Body of pancreas (tissue), 4 donors: ENCODE measurements around the gene ALG14. TPM values are rescaled to one million over a fixed set of nuclear protein-coding genes. Genes with fewer than 3 reads are reported as not detected.
A peak's percentile ranks its signal among the peaks of the same experiment; 100 is the strongest.

ENCODE experiments used
- ATAC-seq: fragments of 150-250 bp; one replicate; pipeline ENCODE4 v1.9.1; 2016
- DNase-seq, 4 donors: peaks; one replicate each; pipeline ENCODE4 v3.0.0-alpha.2; 2019
- H3K27ac ChIP-seq, 4 donors: fragments of 200-600 bp; sonication (generic); 1 replicate in 3 of 4; 2 replicates in 1 of 4; pipeline versions ENCODE4 v1.5.1 to v1.6.1; 2016 to 2019; ENCODE audit warnings: mild to moderate bottlenecking in 1 of 4, mixed read lengths in 1 of 4, moderate library complexity in 1 of 4
- H3K27me3 ChIP-seq, 2 donors: fragments of 200-600 bp; sonication (generic); one replicate each; pipeline ENCODE4 v1.6.0; 2016; ENCODE audit warnings: mild to moderate bottlenecking in 1 of 2
- H3K36me3 ChIP-seq, 2 donors: fragments of 200-600 bp; sonication (generic); replicated peaks in 1 of 2; 2 replicates each; pipeline ENCODE4 v1.5.1; 2016; ENCODE audit warnings: low read depth in 2 of 2; ENCODE audit not compliant: insufficient read depth in 1 of 2
- H3K4me1 ChIP-seq: fragments of 200-600 bp; sonication (generic); one replicate; pipeline ENCODE4 v1.6.0; 2016
- H3K4me3 ChIP-seq, 2 donors: fragments of 200-600 bp; sonication (generic); 1 replicate in 1 of 2; 2 replicates in 1 of 2; pipeline ENCODE4 v1.5.1; 2016 to 2019
- H3K9me3 ChIP-seq, 3 donors: fragments of 200-600 bp; sonication (generic); 1 replicate in 2 of 3; 2 replicates in 1 of 3; pipeline ENCODE4 v1.5.1; 2016
- POLR2A ChIP-seq, 3 donors: fragments of 450-650 bp; IDR thresholded peaks; one replicate each; pipeline ENCODE4 v1.6.1; 2016; ENCODE audit warnings: antibody characterized with exemption in 3 of 3, mild to moderate bottlenecking in 2 of 3
- WGBS, 2 donors: methylation state at CpG; one replicate each; pipeline ENCODE4 v1.1.5; 2017; 5-methylcytosine and 5-hydroxymethylcytosine counted together
- intact Hi-C: fragments of 100-400 bp; cut with DNase I; formaldehyde crosslinking; loops from one replicate; pipeline ENCODE4 v1.15.1; 2023
- total RNA-seq, 2 donors: library from RNA; depleted of rRNA; stranded (reverse); fragments of >200 nt; gene quantifications; one replicate each; pipeline ENCODE4 v1.1.0, GENCODE V29; 2016
- TF ChIP-seq, protein P1 (sequence below), 7 experiments: fragments of 450-650 bp in 4 of 7; fragments of 200-600 bp in 3 of 7; sonication (generic) in 3 of 7; IDR thresholded peaks; one replicate each; pipeline ENCODE4 v1.5.1; 2016 to 2019; ENCODE audit warnings: antibody characterized with exemption in 7 of 7

ALG14 gene
- total RNA-seq, 2 donors from 2014 or later: 0.78 to 0.99 TPM

GRCh38 chr1:94934551-94934950 lies 138.2 kb downstream of the ALG14 start:
- Histone ChIP-seq H3K4me1 (peaks cover 3% of the 10 kb centered on the region), H3K27me3 (no peaks in the 10 kb centered on the region), H3K9me3 (no peaks in the 10 kb centered on the region), H3K27ac (no peak overlapping the region), H3K36me3 (no peaks in the 10 kb centered on the region), H3K4me3 (no peak overlapping the region)
- intact Hi-C loops: loop anchor here (10.0 kb wide), 1 partner anchor 100 kb away; no protein-coding TSS in a partner anchor
- WGBS, 2 donors: 72 to 74% methylated on average over 2 of the region's 2 CpGs
- DNase-seq (no peak), ATAC-seq (no peak)
- TF ChIP-seq, protein P1, sequence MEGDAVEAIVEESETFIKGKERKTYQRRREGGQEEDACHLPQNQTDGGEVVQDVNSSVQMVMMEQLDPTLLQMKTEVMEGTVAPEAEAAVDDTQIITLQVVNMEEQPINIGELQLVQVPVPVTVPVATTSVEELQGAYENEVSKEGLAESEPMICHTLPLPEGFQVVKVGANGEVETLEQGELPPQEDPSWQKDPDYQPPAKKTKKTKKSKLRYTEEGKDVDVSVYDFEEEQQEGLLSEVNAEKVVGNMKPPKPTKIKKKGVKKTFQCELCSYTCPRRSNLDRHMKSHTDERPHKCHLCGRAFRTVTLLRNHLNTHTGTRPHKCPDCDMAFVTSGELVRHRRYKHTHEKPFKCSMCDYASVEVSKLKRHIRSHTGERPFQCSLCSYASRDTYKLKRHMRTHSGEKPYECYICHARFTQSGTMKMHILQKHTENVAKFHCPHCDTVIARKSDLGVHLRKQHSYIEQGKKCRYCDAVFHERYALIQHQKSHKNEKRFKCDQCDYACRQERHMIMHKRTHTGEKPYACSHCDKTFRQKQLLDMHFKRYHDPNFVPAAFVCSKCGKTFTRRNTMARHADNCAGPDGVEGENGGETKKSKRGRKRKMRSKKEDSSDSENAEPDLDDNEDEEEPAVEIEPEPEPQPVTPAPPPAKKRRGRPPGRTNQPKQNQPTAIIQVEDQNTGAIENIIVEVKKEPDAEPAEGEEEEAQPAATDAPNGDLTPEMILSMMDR (IDR thresholded peaks at IDR 0.05): no peak
- TF ChIP-seq POLR2A (IDR thresholded peaks at IDR 0.05): no peak

- Histone ChIP-seq H3K27me3 (no peaks in the 10 kb centered on the region), H3K36me3 (no peaks in the 10 kb centered on the region), H3K27ac (no peak overlapping the region), H3K4me3 (no peak overlapping the region), H3K4me1 (peaks cover 29% of the 10 kb centered on the region), H3K9me3 (no peaks in the 10 kb centered on the region)
- 96% methylated on average over 7 of the region's 7 CpGs for WGBS, 2 donors
- TF ChIP-seq, protein P1 (IDR thresholded peaks at IDR 0.05): no peak
- TF ChIP-seq POLR2A (IDR thresholded peaks at IDR 0.05): no peak
- ATAC-seq: no peak
- intact Hi-C loops: loop anchor here (10.0 kb wide), 1 partner anchor 103 kb away; no protein-coding TSS in a partner anchor
- no peak for DNase-seq
These were observed 141.4 kb downstream of the ALG14 start for GRCh38 chr1:94931254-94931841.

DNA sequence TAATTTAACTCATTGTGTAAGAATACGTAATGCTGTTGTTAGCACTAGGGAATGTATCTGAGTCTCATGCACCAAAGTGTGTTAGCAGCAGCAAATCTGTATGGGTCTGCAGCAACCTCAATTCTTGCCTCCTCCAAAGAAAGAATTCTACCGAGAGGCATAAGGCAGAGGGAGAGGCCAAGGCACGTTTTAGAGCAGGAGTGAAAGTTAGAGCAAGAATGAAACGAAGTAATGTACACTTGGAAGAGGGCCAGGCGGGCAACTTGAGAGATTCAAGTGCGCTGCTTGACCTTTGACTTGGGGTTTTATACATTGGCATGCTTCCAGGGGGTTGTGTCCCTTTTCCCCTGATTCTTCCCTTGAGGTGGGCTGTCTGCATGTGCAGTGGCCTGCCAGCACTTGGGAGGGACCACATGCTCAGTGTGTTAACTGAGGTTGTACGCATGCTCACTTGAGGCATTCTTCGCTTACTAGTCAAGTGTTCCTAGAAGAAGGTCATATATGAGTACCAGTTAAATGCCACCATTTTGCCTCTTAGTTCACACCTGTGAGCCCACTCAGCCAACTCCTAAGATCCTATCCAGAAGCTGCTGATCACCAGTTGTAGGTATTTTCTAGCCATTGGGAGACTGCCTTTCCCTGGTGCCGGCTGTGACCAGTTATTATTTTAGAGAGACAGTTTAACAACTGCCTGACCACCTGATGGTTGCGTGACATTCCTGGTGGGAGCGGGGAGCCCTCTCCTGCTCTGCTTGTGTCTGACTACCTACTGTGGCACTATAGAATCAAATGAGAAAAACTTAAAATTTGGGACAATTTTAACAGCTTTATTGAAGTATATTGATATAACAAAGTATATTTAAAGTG lies 143.2 kb downstream of the ALG14 start:
- Histone ChIP-seq H3K4me1 (peaks cover 35% of the 10 kb centered on the region), H3K27ac (no peak overlapping the region), H3K36me3 (no peaks in the 10 kb centered on the region), H3K27me3 (no peaks in the 10 kb centered on the region), H3K4me3 (no peak overlapping the region), H3K9me3 (no peaks in the 10 kb centered on the region)
- intact Hi-C loops: loop anchor here (10.0 kb wide), 1 partner anchor 105 kb away; no protein-coding TSS in a partner anchor
- TF ChIP-seq, protein P1 (IDR thresholded peaks at IDR 0.05): no peak
- TF ChIP-seq POLR2A (IDR thresholded peaks at IDR 0.05): no peak
- DNase-seq (peak in 1 of 4 donors; percentile 22), ATAC-seq (no peak)
- 84 to 85% methylated on average over 11 of the region's 11 CpGs for WGBS, 2 donors

- DNase-seq (no peak), ATAC-seq (no peak)
- no peaks in the 10 kb centered on the region for H3K36me3 ChIP-seq
- no peaks in the 10 kb centered on the region for H3K9me3 ChIP-seq
- TF ChIP-seq, protein P1 (IDR thresholded peaks at IDR 0.05): no peak
- no peak for TF ChIP-seq POLR2A (IDR thresholded peaks at IDR 0.05)
- intact Hi-C loops: no loop called here
- H3K4me3 ChIP-seq: no peak overlapping the region
- WGBS, 2 donors: 73 to 79% methylated on average over 7 of the region's 7 CpGs
- no peaks in the 10 kb centered on the region for H3K27me3 ChIP-seq
- peaks cover 47% of the 10 kb centered on the region for H3K4me1 ChIP-seq
- peak overlapping the region; percentile 22 to 94 (median 91) for H3K27ac ChIP-seq
These were observed 144.3 kb downstream of the ALG14 start for GRCh38 chr1:94928293-94928939.
